HUDEP-2 (cell line): ENCODE measurements around the gene SECISBP2L.

Experiments used
- DNase-seq, 76 experiments: peaks; one replicate each; lab custom pipeline; 2025; ENCODE audit not compliant: unreplicated experiment in 76 of 76; lab: John Stamatoyannopoulos, UW

The SECISBP2L gene

DNA sequence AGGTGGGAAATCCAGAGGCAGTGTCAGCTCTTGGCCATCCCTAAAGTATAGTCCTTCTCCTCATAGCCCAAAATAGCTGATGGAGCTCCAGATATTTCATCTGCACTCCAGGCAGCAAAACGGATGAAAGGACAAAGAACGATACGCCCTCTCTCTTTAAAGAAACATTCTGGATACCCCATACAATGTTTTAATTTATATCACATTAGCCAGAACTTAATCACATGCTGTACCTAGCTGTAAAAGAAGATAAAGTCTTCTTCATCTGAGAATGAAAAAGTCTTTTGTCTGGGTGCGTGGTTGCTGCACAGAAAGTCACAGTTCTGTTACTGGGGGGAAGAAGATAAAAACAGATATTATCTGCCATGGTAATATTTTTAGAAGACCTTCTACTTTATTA lies 78.2 kb downstream of the SECISBP2L start:
- DNase-seq, result no peak

DNA sequence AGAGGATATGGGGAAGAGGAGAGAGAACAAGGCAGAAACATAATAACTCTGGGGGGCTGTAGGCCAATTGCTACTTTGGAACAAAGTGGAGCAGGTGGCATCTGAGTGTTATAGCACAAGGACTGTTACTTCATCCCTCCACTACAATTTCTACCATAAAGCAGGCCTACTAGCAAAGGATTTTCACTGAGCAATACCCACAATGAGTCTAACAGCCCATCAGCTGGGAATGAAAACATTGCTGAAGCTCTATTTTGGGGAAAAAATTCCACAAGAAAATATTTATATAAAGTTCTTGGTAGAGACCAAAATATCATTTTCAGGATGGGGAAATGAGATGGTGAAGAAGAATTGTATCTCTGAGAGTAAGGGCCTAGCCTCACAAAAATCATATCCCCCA lies 78.9 kb downstream of the SECISBP2L start:
- no peak for DNase-seq

DNA sequence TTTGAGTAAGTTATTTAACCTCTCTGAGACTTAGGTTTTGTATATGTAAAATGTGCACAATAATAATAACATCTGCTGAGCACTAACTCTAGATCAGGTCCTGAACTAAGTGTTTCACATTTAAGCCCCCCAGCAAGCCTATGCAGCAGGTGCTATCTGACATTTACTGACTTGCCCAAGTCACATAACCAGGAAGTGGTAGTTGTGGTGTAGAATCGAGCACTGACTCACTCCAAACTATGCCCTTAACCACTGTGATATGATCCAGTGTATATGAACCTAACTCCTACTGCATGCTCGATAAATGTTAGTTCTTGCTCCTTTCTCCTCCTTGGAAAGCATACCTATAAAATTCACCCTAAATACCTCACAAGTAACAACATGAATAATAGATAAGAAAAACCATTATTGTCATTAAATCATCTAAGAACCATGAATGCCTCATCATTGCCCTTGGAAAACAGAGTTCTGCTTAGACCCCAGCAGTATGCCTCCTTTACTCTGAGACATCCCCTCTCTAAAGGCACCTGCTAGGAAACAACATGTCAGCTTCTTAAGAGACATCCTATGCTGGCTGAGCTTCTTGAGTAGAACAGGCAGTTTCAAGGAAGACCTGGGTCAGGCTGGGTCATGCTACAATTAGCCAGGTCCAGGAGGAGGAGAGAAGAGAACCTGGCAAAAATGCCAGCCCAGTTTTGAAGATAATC lies 79.5 kb downstream of the SECISBP2L start:
- peak in 3 of 76 experiments; percentile 4 to 33 (median 22) for DNase-seq

- DNase-seq, result peak in 8 of 76 experiments; percentile 6 to 42 (median 19)
Measured at GRCh38 chr15:48965972-48966371, 80.3 kb downstream of the SECISBP2L start.

GRCh38 chr15:48964898-48965297 lies 81.3 kb downstream of the SECISBP2L start:
- DNase-seq, result no peak

GRCh38 chr15:48963524-48964113 lies 82.6 kb downstream of the SECISBP2L start, which contains the start of gene SHC4:
SHC4 (minus strand) TSS chr15:48963919; CDS start chr15:48963015, 904 bp downstream.
- no peak for DNase-seq

- peak in 1 of 76 experiments; percentile 7 for DNase-seq
Measured at GRCh38 chr15:48962662-48963523, 83.4 kb downstream of the SECISBP2L start.

GRCh38 chr15:48955967-48956366 lies 90.3 kb downstream of the SECISBP2L start:
- DNase-seq, result no peak

DNA sequence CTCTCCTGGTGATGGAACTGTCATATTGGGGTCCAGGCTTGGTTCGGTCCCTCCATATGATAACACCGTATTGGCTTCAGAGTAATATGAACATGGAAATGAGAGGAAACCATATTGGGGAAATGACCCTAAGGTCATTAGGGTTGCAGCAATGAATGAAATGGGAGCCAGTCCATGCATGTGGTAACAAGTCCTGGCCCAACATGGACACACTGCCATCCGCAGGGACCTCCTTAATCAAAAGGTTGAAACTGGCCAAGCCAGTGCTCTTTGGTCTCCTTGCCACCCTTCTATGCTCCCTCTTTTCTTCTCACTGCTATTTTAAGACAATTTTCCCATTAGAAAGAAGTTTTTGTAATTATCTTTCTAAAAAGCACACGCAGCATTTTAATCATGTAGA lies 90.9 kb downstream of the SECISBP2L start:
- DNase-seq, result no peak

DNA sequence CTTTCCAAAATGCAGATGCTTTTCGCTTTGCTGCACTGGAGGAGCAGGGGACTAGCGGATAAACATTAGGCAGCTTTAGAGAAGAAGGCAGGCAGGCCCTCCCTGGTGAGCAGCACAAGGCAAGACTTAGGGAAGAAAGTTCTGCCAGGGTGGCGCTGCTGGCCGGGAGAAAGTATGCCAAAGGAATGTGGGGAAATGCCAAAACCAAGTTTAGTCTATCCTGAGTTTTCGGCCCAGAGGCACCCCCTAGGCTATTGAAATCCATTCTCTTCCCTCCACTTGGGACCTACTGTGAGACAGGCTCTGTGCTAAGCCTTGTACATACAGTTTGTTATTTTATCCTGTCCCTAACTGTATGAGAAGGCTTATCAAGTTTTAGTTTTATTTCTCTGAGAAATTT lies 91.7 kb downstream of the SECISBP2L start:
- no peak for DNase-seq

- no peak for DNase-seq
Measured at GRCh38 chr15:48946840-48947187, 99.4 kb downstream of the SECISBP2L start.

- DNase-seq, result peak in 3 of 76 experiments; percentile 5 to 17 (median 6)
Measured at GRCh38 chr15:48946074-48946839, 100.0 kb downstream of the SECISBP2L start.

- no peak for DNase-seq
Measured at GRCh38 chr15:48945386-48945785, 100.9 kb downstream of the SECISBP2L start.

DNA sequence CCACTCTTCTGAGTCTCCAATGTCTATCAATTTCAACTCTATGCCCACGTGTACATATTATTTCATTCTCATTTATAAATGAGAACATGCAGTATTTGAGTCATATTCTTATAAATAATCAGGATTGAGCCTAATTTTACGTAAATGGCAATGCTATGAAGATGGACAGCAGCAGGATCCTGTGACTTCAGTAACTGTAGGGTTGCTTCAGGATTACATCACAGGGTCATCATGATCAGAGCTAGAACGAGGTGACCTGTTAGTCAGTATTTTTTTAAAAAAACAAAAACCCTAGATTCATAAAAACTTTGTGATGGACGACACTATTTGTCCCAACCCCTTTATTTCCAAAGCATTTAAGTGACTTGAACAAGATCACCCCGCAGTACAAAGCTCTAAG lies 104.3 kb downstream of the SECISBP2L start:
- no peak for DNase-seq

GRCh38 chr15:48940508-48940907 lies 105.7 kb downstream of the SECISBP2L start:
- DNase-seq, result no peak

DNA sequence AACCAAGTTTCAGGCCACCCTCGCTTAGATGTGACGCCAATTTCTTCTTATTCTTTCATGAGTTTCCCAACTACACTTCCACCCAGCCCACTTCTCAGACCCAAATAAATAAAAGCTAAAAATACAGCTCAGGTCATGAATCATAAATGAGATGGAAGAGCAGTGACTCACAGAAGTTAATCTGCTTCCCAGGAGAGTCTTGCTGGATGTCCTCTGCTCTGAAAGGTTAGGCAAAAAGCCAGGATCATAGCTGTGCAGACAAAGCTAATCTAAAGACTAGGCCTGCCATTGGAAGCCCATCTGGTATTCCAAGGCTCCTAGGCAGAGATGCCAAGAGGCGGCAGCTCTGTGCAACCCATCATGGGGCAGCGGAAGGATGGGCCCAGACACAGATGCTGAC lies 106.6 kb downstream of the SECISBP2L start:
- DNase-seq, result no peak
